GM21423 (cell line): ENCODE measurements around the gene CASD1.

ENCODE experiments used
- ATAC-seq: cut with Tn5 transposase; IDR thresholded peaks from one replicate; pipeline ENCODE4 v1.9.1; 2021; ENCODE audit warnings: mild to moderate bottlenecking, moderate library complexity; ENCODE audit not compliant: unreplicated experiment

The CASD1 gene

DNA sequence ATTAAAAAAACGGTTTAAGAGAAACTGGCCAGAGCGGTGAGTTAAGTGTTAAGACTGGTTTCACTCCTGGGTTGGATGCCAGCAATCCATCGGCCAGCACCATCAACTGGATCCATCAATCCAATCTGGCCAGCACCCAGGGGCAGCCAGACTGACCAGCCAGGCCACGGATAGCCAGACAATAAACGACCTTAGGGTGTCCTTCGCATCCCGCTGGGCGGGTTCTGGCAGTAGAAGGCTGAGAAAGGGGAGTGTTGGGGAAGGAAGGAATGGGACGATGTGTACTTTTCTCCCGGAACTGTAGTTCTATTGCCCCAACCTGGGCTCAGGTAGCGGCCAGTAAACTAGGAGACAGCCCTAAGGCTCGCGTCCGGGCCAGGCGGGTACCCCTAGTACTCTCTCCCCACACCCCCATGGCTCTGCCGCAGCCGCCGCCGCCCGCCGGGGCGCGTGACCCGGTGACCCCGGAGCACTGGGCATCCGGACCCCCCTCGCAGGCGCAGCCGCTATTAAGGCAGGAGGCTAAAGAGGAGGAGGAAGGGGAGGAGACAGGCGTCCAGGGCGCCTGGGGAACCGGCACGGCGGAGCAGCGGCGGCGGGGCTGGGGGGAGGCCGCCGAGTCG, at the start of gene CASD1:
TSS of gene CASD1 (plus strand) at position 546 of the 623 bp plus-strand sequence. CDS start 276 bp downstream, outside the sequence.
- peak; percentile 59 for ATAC-seq

GRCh38 chr7:94466516-94466915, 43.1 kb upstream of the CASD1 start:
- ATAC-seq, result no peak

DNA sequence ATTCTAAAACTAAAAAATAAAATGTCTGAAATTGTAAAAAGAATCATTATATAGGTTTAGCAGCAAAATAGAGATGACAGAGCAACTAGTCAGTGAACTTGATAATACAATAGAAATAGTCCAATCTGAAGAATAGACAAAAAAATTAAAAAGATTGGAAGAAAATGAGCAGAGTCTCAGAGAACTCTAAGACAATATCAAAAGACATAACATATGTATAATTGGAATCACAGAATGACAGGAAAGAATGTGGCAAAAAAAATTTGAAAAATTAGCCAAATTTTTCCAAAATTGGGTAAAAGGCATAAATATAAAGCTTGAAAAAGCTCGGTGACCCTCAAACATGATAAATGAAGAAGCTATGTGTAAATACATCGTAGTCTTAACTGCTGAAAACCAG, 38.0 kb upstream of the CASD1 start:
- ATAC-seq, result no peak

DNA sequence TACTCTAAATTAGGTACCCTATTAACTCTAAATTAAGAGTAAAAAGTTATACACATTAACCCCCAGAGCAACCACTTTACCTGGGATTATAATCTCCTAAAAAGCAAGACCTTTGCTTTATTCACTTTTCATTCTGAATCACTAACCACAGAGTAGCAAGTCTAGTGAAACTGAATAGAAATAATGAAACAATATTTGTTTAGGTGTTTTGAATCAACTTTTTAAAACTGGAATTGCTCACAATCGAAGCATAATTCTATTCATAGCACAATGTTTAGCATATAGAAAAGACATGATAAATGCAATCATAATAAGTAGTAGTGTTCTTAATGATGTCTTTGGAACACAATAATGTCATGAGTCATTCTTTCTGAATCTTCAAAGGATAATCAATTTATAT, 37.0 kb upstream of the CASD1 start:
- no peak for ATAC-seq

- ATAC-seq, result no peak
These were observed 33.3 kb upstream of the CASD1 start for GRCh38 chr7:94476251-94476840.

- ATAC-seq, result no peak
These were observed 31.7 kb upstream of the CASD1 start for GRCh38 chr7:94477878-94478277.

- no peak for ATAC-seq
These were observed 30.9 kb upstream of the CASD1 start for GRCh38 chr7:94478648-94479214.

DNA sequence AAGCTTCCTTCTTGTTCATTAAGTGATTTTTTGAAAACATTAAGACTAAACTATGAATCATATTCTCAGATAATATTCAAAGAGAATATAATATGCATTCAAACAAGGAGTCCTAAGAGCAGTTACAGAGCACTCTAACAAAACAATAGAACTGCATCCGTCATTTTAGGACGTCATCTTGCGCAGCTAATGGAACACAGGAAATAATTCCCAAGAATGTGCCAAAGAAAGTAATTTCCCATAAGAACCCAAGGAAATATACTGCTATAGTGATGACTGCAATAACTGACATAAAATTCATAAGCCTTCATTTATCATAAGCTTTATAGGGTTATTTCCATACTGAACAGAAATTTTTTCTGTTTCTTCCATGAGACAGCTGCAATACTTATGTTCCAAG, 28.3 kb upstream of the CASD1 start:
- no peak for ATAC-seq

DNA sequence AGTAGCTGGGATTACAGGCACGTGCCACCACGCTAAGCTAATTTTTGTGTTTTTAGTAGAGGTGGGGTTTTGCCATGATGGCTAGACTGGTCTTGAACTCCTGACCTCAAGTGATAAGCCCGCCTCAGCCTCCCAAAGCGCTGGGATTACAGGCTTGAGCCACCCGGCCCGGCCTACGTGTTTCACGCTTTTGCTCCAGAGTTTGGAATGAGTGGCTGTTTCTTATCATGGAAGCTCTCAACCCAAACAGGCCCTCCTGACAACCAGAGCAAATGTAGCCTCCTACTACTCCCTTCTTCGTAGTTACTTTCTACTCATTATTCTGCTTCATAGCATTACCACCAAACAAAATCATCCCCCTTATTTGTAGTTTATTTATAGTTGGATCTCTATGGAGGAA, 26.8 kb upstream of the CASD1 start:
- ATAC-seq, result no peak

DNA sequence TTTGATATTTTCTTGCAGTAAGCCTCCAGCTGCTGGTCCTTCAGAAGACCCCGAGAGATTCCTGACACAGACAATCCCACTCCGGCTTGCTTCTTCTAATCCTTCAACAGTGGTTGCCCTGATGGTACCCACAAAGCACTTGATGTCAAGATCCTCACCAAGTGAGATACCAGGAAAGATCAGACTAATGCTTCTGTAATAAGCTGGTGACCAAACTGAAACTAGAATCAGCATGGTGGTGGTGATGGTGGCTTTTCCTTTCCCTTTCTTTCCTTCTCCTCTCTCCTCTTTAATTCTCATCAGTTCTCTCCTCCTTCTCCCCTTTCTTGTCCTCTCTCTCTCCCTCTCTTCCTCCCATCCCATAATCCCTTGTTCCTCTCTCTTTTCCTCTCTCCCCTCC, 25.8 kb upstream of the CASD1 start:
- no peak for ATAC-seq

GRCh38 chr7:94486216-94486615, 23.4 kb upstream of the CASD1 start:
- ATAC-seq, result no peak

DNA sequence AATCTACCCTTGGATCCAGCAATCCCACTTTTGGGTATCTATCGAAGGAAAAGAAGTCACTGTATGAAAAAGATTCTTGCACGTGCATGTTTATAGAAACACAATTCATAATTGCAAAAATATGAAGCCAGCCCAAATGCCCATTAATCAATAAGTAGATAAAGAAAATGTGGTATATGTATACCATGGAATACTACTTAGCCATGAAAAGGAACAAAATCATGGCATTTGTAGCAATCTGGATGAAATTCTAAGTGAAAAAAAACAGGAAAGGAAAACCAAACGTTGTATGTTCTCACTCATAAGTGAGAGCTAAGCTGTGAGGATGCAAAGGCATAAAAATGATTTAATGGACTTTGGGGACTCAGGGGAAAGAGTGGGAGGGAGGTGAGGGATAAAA, 18.2 kb upstream of the CASD1 start:
- no peak for ATAC-seq

GRCh38 chr7:94492601-94493000, 17.0 kb upstream of the CASD1 start:
- peak; percentile 97 for ATAC-seq

DNA sequence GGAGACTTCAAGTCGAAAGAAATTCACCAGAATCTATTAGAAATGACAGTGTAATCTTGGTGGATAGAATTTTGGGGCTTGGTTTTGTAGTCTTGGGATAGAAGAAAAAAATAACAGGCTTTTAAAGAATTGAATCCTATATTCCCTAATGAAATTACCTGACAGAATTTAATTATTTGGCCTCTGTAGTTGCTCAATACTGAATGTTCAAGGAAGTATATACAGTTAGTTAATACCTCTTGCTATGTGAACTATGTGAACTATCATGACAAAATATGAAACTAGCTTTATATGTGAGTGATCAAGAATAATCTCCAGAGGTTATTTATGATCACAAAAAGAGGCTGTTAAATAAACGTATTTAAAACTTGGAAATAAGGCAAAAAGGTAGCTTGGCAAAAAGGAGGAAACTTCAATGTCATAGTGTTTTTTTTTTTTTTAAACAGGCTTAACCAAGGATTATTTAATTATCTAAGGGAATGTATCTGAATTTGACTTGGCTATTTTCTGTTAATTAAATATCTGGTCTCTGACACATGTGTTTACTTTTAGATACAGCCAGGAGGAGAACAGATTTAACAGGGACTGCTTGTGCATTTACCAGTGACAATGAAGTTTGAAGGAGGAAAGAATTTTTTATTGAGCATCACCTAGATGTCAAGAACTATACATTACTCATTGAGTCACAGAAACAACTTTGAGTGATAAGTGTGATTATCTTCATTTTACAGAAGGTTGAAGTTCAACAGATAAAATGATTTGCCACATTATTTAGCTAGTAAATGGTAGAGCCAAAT, 11.5 kb upstream of the CASD1 start:
- ATAC-seq, result no peak

- ATAC-seq, result no peak
These were observed 10.7 kb upstream of the CASD1 start for GRCh38 chr7:94498918-94499317.

DNA sequence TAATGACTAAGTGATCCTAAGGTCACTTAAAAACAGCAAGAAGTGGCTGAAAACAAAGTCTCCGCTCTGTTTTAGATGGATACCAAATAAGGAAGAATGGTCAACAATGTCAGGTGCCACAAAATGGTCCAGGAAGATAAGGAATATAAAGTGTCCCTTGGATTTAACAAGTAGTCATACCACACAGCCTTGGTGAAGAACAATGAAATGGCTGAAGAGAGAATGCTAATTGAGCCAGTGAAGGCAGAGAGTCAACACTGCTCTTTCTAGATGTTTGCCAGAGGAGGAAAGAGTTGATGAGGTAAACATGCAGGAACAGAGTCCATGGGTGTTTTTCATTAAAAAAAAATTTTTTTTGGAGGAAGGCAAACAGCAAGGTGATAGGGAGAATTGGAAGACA, 2.1 kb upstream of the CASD1 start:
- no peak for ATAC-seq

DNA sequence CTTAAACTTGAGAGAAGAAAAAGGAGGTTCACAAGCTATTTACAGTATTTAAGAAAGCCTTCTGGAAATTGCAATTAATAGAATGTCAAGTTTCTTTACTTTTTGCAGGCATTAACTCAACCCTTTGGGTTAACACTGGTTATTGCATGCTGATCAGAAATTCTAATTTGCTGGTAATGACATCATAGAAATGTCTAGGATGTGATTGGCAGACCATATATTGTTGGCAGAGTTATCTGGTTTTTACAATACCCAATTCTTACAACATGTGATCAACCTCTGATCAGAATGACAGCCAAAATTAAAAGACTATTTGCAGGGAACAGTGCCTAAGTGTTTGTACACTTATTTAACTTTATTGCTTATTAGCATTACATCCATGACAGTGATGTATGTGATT, 1.6 kb upstream of the CASD1 start:
- ATAC-seq, result no peak

DNA sequence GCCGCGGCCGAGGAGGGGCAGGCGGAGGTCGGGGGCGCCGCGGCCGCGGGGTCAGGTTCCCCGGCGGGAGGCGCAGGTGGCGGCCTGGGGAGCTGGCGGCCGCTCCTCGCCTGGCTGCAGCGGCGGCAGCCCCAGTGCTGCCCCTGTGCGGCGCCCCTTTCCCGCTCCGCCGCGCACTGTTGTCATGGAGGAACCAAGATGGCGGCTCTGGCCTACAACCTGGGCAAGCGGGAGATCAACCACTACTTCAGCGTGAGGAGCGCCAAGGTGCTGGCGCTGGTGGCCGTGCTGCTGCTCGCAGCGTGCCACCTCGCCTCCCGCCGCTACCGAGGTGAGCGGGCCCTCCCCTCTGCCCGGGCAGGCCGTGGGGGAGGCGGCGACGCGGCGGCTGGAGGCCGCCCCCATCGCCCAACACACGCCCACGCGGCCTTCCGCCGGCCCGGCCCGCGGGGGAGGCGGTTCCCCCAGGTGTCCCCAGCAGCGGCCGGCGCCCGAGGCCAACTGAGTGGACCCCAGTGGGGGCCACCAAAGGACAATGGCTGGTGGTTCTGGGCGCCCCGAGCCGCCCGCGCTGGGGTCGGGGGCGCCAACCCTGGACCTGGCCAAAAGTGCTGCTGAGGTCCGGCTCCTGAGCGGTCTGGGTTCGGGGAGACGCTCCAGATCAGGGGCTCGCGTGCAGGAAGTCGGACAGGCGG, 425 bp downstream of the CASD1 start:
- peak; percentile 68 for ATAC-seq

- peak; percentile 20 for ATAC-seq
These were observed 1.2 kb downstream of the CASD1 start for GRCh38 chr7:94510582-94511496.

- no peak for ATAC-seq
These were observed 2.1 kb downstream of the CASD1 start for GRCh38 chr7:94511718-94512117.
